GM06990 (cell line): ENCODE results near the gene SEC14L1.

Experiments used
- DNase-seq: peaks from one replicate; pipeline ENCODE4 v3.0.0-alpha.2; 2011; ENCODE audit not compliant: insufficient read length; ENCODE audit errors: extremely low read depth
- H3K27me3 ChIP-seq: replicated peaks from 2 replicates; pipeline ENCODE4 v1.6.0; 2011; ENCODE audit warnings: low read length; ENCODE audit not compliant: control insufficient read depth, insufficient read depth
- H3K36me3 ChIP-seq: 2 replicates; pipeline ENCODE4 v1.5.1; 2011; ENCODE audit warnings: low read length; ENCODE audit not compliant: control insufficient read depth, insufficient read depth
- H3K4me3 ChIP-seq: replicated peaks from 2 replicates; pipeline ENCODE4 v1.5.1; 2011; ENCODE audit warnings: low read depth, mild to moderate bottlenecking, control low read depth, low read length
- CTCF ChIP-seq: IDR thresholded peaks from 2 replicates; pipeline ENCODE4 v1.5.1; 2011; ENCODE audit warnings: low read length, control low read depth, mild to moderate bottlenecking, inconsistent platforms; ENCODE audit not compliant: insufficient read depth, poor library complexity, severe bottlenecking

The SEC14L1 gene

DNA sequence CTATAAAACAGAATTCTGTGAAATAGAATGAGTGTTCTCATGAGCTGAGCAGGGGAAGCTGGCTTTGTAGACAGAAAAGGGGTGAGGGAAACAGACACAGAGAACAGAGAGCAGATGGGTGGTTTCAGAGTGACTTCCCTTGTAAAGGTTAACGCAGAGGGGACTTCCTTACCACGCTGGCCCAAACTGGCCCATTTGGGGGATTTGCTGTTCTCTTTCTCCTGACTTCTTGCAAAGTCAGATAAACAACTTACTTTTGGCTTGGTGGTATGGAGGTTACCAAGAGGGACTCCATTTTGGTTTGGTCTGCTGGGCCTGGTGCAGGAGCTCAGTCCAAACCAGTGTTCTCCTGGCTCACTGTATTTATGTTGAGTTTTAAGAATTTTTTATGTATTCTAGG lies 48.4 kb downstream of the SEC14L1 start:
- DNase-seq, result no peak
- no peak overlapping the region for H3K4me3 ChIP-seq
- H3K27me3 ChIP-seq, result no peaks in the 10 kb centered on the region
- no peak for TF ChIP-seq CTCF
- H3K36me3 ChIP-seq, result peaks cover 14% of the 10 kb centered on the region

DNA sequence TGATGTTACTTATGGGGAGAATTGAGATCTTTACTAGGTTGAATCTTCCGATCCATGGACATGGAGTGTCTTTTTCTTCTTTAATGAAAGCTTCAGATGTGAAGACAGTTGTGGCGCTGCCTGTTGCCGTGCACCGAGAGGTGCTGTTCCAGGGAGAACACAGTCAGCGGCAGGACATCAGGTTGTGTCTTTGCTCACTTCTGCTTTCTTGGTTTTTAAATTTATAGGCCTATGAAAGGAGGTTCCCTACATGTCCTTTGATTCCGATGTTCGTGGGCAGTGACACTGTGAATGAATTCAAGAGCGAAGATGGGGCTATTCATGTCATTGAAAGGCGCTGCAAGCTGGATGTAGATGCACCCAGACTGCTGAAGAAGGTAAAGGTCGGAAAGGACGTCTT lies 49.8 kb downstream of the SEC14L1 start:
- Histone ChIP-seq H3K36me3 (peaks cover 19% of the 10 kb centered on the region), H3K4me3 (no peak overlapping the region), H3K27me3 (no peaks in the 10 kb centered on the region)
- no peak for TF ChIP-seq CTCF
- DNase-seq, result no peak

DNA sequence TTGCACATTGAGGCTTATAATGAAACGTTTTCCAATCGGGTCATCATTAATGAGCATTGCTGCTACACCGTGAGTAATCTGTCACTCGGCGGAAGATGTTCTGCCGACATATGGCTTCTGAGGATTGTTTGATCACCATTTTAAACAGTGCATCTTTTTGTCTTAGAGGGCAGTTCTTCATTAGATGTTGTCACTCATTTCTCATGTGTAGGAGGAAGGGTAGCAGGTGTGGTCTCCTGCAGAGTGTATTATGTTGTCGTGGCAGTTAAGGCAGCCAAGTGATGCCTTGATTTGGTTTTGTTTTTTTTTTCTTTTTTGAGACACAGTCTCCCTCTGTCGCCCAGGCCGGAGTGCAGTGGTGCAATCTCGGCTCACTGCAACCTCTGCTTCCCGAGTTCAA lies 50.5 kb downstream of the SEC14L1 start:
- no peak for DNase-seq
- Histone ChIP-seq H3K27me3 (no peaks in the 10 kb centered on the region), H3K4me3 (no peak overlapping the region), H3K36me3 (peaks cover 23% of the 10 kb centered on the region)
- TF ChIP-seq CTCF, result no peak

- DNase-seq, result no peak
- Histone ChIP-seq H3K27me3 (no peaks in the 10 kb centered on the region), H3K4me3 (no peak overlapping the region), H3K36me3 (peaks cover 30% of the 10 kb centered on the region)
- no peak for TF ChIP-seq CTCF
Observed at GRCh38 chr17:77193653-77194052, 52.9 kb downstream of the SEC14L1 start.

GRCh38 chr17:77194179-77194578 lies 53.4 kb downstream of the SEC14L1 start:
- Histone ChIP-seq H3K36me3 (peaks cover 31% of the 10 kb centered on the region), H3K4me3 (no peak overlapping the region), H3K27me3 (no peaks in the 10 kb centered on the region)
- no peak for TF ChIP-seq CTCF
- DNase-seq, result no peak

- Histone ChIP-seq H3K36me3 (peaks cover 38% of the 10 kb centered on the region), H3K27me3 (no peaks in the 10 kb centered on the region), H3K4me3 (no peak overlapping the region)
- no peak for TF ChIP-seq CTCF
- no peak for DNase-seq
Observed at GRCh38 chr17:77196251-77196650, 55.5 kb downstream of the SEC14L1 start.
